Naive B cell (primary cell): ENCODE data around the gene LRP3. TPM values are rescaled to one million over a fixed set of nuclear protein-coding genes. Genes with fewer than 3 reads are reported as not detected.

Experiments
- ATAC-seq, 2 donors: fragments of 150-1000 bp; cut with Tn5 transposase; 2 replicates each; pipeline ENCODE4 v1.10.0; 2021; ENCODE audit warnings: low read depth in 2 of 2, mild to moderate bottlenecking in 2 of 2, moderate library complexity in 2 of 2
- DNase-seq: peaks from one replicate; pipeline ENCODE4 v3.0.0; 2022
- H3K27ac Mint-ChIP-seq, 6 donors: one replicate each; pipeline ENCODE4 v1.8.0; 2020 to 2022; ENCODE audit warnings: mild to moderate bottlenecking in 6 of 6, mixed read lengths in 6 of 6, moderate library complexity in 5 of 6, inconsistent platforms in 2 of 6
- H3K27me3 Mint-ChIP-seq, 3 donors: one replicate each; pipeline ENCODE4 v1.8.0; 2021 to 2022; ENCODE audit warnings: mixed read lengths in 3 of 3, mild to moderate bottlenecking in 1 of 3
- H3K36me3 Mint-ChIP-seq, 2 donors: one replicate each; pipeline ENCODE4 v1.8.0; 2020 to 2022; ENCODE audit warnings: mixed read lengths in 2 of 2, inconsistent platforms in 1 of 2, mild to moderate bottlenecking in 1 of 2
- H3K4me1 Mint-ChIP-seq, 3 donors: one replicate each; pipeline ENCODE4 v1.8.0; 2020 to 2022; ENCODE audit warnings: mixed read lengths in 3 of 3, inconsistent platforms in 1 of 3, mild to moderate bottlenecking in 1 of 3, moderate library complexity in 1 of 3
- H3K4me3 Mint-ChIP-seq, 8 donors: one replicate each; pipeline ENCODE4 v1.8.0; 2020 to 2022; ENCODE audit warnings: mild to moderate bottlenecking in 8 of 8, mixed read lengths in 8 of 8, moderate library complexity in 8 of 8, inconsistent platforms in 2 of 8
- H3K9me3 Mint-ChIP-seq, 7 donors: one replicate each; pipeline ENCODE4 v1.8.0; 2020 to 2022; ENCODE audit warnings: mixed read lengths in 7 of 7, mild to moderate bottlenecking in 5 of 7, inconsistent platforms in 2 of 7, moderate library complexity in 1 of 7
- polyA plus RNA-seq, 6 donors: library from polyadenylated mRNA; unstranded; fragments of 300-500 nt; fragmentation: Illumina TruSeq; gene quantifications; one replicate each; pipeline ENCODE4 v1.2.3, GENCODE V29; 2021; ENCODE audit warnings: low read depth in 6 of 6

Gene LRP3
- polyA plus RNA-seq, 6 donors from 2014 or later, result not detected

DNA sequence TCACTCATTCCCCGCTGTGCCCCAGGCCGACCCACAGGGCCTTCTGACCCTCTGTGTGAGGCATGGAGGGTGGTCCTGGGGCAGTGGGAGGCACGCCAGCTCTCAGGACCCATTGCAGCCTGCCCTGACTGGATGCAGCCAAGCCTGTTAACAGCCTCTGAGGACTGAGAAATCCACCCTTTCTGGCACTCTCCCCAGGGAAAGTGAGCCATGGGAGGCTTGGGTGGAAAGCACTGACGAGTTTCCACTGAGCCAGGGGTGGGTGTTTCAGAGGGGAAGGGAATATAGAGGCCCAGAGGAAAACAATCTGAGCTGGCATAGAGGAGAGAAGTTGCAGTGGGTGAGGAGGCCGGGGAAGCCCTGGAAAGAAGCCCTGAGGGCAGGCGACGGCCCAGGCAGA, 62.1 kb downstream of the LRP3 start:
- DNase-seq (no peak), ATAC-seq (no peak)
- Mint-ChIP-seq H3K27me3 (peaks cover 0 to 10% (median 7%) of the 10 kb centered on the region in 3 donors), H3K27ac (no peak overlapping the region), H3K9me3 (peaks cover 3 to 17% (median 6%) of the 10 kb centered on the region in 7 donors), H3K4me1 (peaks cover 5 to 8% (median 7%) of the 10 kb centered on the region in 3 donors), H3K4me3 (no peak overlapping the region), H3K36me3 (peaks cover 6 to 10% of the 10 kb centered on the region in 2 donors)

DNA sequence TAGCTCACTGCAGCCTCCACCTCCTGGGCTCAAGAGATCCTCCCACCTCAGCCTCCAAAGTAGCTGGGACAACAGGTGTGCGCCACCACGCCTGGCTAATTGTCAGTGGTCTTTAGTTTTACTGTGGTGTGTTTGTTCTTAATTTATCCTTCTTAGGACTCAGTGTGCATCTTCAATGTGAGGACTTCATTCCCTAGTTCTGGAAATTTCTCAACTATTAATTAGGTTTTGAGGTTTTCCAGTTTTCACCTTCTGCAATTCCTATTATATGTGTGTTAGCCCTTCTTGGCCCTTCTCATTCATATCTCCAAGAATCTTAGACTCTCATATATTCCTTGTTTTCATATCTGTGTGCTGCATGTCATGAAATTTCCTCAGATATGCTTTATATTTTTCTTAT, 63.7 kb downstream of the LRP3 start:
- H3K4me1 Mint-ChIP-seq, result peaks cover 10 to 20% (median 18%) of the 10 kb centered on the region in 3 donors
- peaks cover 3 to 17% (median 6%) of the 10 kb centered on the region in 7 donors for H3K9me3 Mint-ChIP-seq
- peaks cover 0 to 23% (median 22%) of the 10 kb centered on the region in 3 donors for H3K27me3 Mint-ChIP-seq
- ATAC-seq (no peak), DNase-seq (no peak)
- no peak overlapping the region for H3K27ac Mint-ChIP-seq
- peaks cover 6 to 10% of the 10 kb centered on the region in 2 donors for H3K36me3 Mint-ChIP-seq
- no peak overlapping the region for H3K4me3 Mint-ChIP-seq

Other genes starting within 250 kb of the LRP3 start
- gene CEP89, start 222.4 kb upstream of the LRP3 start, polyA plus RNA-seq, result 10 to 100 TPM; 12.1 to 18.3 (median 14.0) TPM
- 1 to 10 TPM; 1.7 to 8.5 (median 3.3) TPM for gene FAAP24, start 222.1 kb upstream of the LRP3 start, polyA plus RNA-seq
- 1 to 10 TPM; 2.0 to 6.9 (median 5.1) TPM for gene RHPN2, start 129.4 kb upstream of the LRP3 start, polyA plus RNA-seq
- gene GPATCH1, start 113.1 kb upstream of the LRP3 start, polyA plus RNA-seq, result 1 to 10 TPM; 1.5 to 8.1 (median 5.1) TPM
- under 1 TPM in 2 of 6 donors, not detected in 4; 0.43 to 0.65 TPM for gene WDR88, start 62.2 kb upstream of the LRP3 start, polyA plus RNA-seq
- gene SLC7A10, start 31.5 kb downstream of the LRP3 start, polyA plus RNA-seq, result not detected
- under 1 TPM in 4 of 6 donors, not detected in 2; 0.09 to 0.54 (median 0.50) TPM for gene CEBPA, start 108.2 kb downstream of the LRP3 start, polyA plus RNA-seq
- gene CEBPG, start 179.4 kb downstream of the LRP3 start, polyA plus RNA-seq, result 10 to 100 TPM in 3 of 6 donors, 1 to 10 TPM in 3; 7.1 to 12.0 (median 9.9) TPM